ENCODE results near the gene CSDE1. TPM values are rescaled to one million over a fixed set of nuclear protein-coding genes. Genes with fewer than 3 reads are reported as not detected.

CSDE1 gene
- total RNA-seq, 1 donor from 2014 or later, result 532 TPM

- peaks cover 10% of the 10 kb centered on the region for H3K4me1 Mint-ChIP-seq (ENCODE audit: unreplicated experiment)
- peak overlapping the region; percentile 98 for H3K4me3 Mint-ChIP-seq
- no peak for DNase-seq (ENCODE audit: extremely low spot score, unreplicated experiment)
- no peaks in the 10 kb centered on the region for H3K9me3 Mint-ChIP-seq
- H3K36me3 Mint-ChIP-seq, result no peaks in the 10 kb centered on the region
- peaks cover 53% of the 10 kb centered on the region for H3K27me3 Mint-ChIP-seq
- TF ChIP-seq CTCF (conservative IDR thresholded peaks at IDR 0.05), result peak; percentile 54
- peak overlapping the region; percentile 100 for H3K27ac Mint-ChIP-seq
These were observed 86.5 kb downstream of the CSDE1 start for GRCh38 chr1:114671011-114671938.

GRCh38 chr1:114670083-114671010 lies 87.4 kb downstream of the CSDE1 start:
- Mint-ChIP-seq H3K4me3 (peak overlapping the region; percentile 98), H3K27me3 (peaks cover 51% of the 10 kb centered on the region), H3K27ac (peak overlapping the region; percentile 100), H3K36me3 (no peaks in the 10 kb centered on the region), H3K9me3 (no peaks in the 10 kb centered on the region), H3K4me1 (ENCODE audit: unreplicated experiment) (peaks cover 10% of the 10 kb centered on the region)
- peak; percentile 69 for DNase-seq (ENCODE audit: extremely low spot score, unreplicated experiment)
- peak; percentile 57 for TF ChIP-seq CTCF (conservative IDR thresholded peaks at IDR 0.05)

GRCh38 chr1:114669562-114670082 lies 88.2 kb downstream of the CSDE1 start, which contains the start of gene DENND2C:
DENND2C (minus strand) TSS chr1:114670049; CDS start chr1:114625984, 44,065 bp downstream.
- peak within 1 kb of the TSS; percentile 98 for H3K4me3 Mint-ChIP-seq
- no peaks in the 10 kb centered on the region for H3K36me3 Mint-ChIP-seq
- H3K27me3 Mint-ChIP-seq, result peaks cover 43% of the 10 kb centered on the region
- DNase-seq (ENCODE audit: extremely low spot score, unreplicated experiment), result peak; percentile 85
- peak within 1 kb of the TSS; percentile 100 for H3K27ac Mint-ChIP-seq
- TF ChIP-seq CTCF (conservative IDR thresholded peaks at IDR 0.05), result no peak
- no peaks in the 10 kb centered on the region for H3K9me3 Mint-ChIP-seq
- peaks cover 10% of the 10 kb centered on the region for H3K4me1 Mint-ChIP-seq (ENCODE audit: unreplicated experiment)

- no peaks in the 10 kb centered on the region for H3K36me3 Mint-ChIP-seq
- peak overlapping the region; percentile 90 for H3K27ac Mint-ChIP-seq
- no peak for TF ChIP-seq CTCF (conservative IDR thresholded peaks at IDR 0.05)
- DNase-seq (ENCODE audit: extremely low spot score, unreplicated experiment), result no peak
- peaks cover 38% of the 10 kb centered on the region for H3K27me3 Mint-ChIP-seq
- H3K4me3 Mint-ChIP-seq, result peak overlapping the region; percentile 98
- H3K4me1 Mint-ChIP-seq (ENCODE audit: unreplicated experiment), result peaks cover 10% of the 10 kb centered on the region
- H3K9me3 Mint-ChIP-seq, result no peaks in the 10 kb centered on the region
These were observed 88.8 kb downstream of the CSDE1 start for GRCh38 chr1:114668784-114669561.

- no peak for DNase-seq (ENCODE audit: extremely low spot score, unreplicated experiment)
- peaks cover 10% of the 10 kb centered on the region for H3K4me1 Mint-ChIP-seq (ENCODE audit: unreplicated experiment)
- H3K4me3 Mint-ChIP-seq, result peak overlapping the region; percentile 98
- TF ChIP-seq CTCF (conservative IDR thresholded peaks at IDR 0.05), result no peak
- no peaks in the 10 kb centered on the region for H3K9me3 Mint-ChIP-seq
- H3K27me3 Mint-ChIP-seq, result peaks cover 33% of the 10 kb centered on the region
- H3K36me3 Mint-ChIP-seq, result no peaks in the 10 kb centered on the region
- peak overlapping the region; percentile 90 for H3K27ac Mint-ChIP-seq
These were observed 89.4 kb downstream of the CSDE1 start for GRCh38 chr1:114668373-114668772.
